ENCODE data around the gene SNX19. TPM values are rescaled to one million over a fixed set of nuclear protein-coding genes. Genes with fewer than 3 reads are reported as not detected.

The SNX19 gene
- total and polyA plus RNA-seq, 2 of the 4 experiments (the other 2 are of a cell fraction): 35.9 to 113 TPM

DNA sequence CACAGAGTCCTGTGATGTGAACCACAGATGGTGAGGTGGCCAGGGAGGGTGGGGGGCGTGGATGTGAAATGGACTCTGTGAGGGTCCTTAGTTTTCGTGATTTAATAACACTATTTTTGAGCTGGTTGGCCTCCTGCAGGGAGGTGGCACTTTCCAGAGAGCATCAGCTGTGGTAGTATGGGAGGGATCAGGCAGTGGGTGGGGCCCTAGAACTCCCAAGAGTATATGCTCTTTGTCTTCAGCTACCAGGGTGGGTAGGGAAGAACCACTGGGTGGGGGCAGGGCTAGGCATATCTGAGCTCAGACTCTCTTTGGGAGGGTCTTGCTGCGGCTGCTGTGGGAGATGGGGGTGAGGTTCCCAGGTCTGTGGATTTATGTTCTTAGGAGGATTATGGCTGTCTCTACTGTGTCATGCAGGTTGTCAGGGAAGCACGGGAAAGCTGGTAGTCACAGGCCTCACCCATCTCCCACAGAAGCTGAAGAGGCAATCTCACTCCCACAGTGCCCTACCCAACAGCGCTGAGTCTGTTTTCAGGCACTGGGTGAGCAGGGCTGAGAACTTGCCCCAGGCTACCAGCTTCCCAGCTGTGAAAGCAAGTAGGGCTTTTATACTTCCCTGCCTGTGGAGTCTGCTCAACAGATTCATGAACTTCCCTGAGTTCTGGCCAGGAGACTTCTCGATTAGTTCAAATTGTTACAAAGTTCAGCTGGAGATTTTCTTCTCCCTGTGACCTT lies 47.9 kb upstream of the SNX19 start:
- POLR2A ChIA-PET (ENCODE audit: unreplicated experiment): no interaction called here
- Histone ChIP-seq H2BK20ac (ENCODE audit: low read depth, low read length) (no peak overlapping the region), H4K91ac (ENCODE audit: insufficient read depth, low read depth, low read length) (no peak overlapping the region), H2BK5ac (ENCODE audit: low read depth, low read length, poor library complexity, severe bottlenecking) (no peak overlapping the region), H4K20me1 (ENCODE audit: insufficient read depth, low read length) (no peaks in the 10 kb centered on the region), H3K18ac (ENCODE audit: low read depth, low read length) (no peak overlapping the region), H2AK5ac (ENCODE audit: low read depth, low read length) (no peak overlapping the region), H3K23ac (ENCODE audit: low read depth, low read length) (no peak overlapping the region), H3K79me1 (ENCODE audit: low read depth in 1 of 2, low read length in 2 of 2) (no peaks in the 10 kb centered on the region), H2BK120ac (ENCODE audit: low read depth, low read length) (no peak overlapping the region), H2AFZ (replicated peaks; ENCODE audit: low read length, poor library complexity) (no peak overlapping the region), H4K5ac (ENCODE audit: low read depth, low read length) (no peak overlapping the region), H3K4me3 (ENCODE audit: insufficient read depth, low read depth, low read length) (no peak overlapping the region), H3K4ac (ENCODE audit: low read depth, low read length) (no peak overlapping the region), H3K9me1 (ENCODE audit: insufficient read depth, low read length) (no peaks in the 10 kb centered on the region), H3K27ac (ENCODE audit: insufficient read depth, low read length) (no peak overlapping the region), H3K4me1 (ENCODE audit: control insufficient read depth, insufficient read depth, low read length) (no peaks in the 10 kb centered on the region), H3K4me2 (ENCODE audit: low read depth, low read length) (no peak overlapping the region), H3K36me3 (ENCODE audit: control insufficient read depth, insufficient read depth, low read length) (no peaks in the 10 kb centered on the region), H2AK9ac (replicated peaks; ENCODE audit: low read depth, low read length, poor library complexity) (no peak overlapping the region), H3K14ac (replicated peaks; ENCODE audit: low read depth, low read length) (no peak overlapping the region), H3K56ac (ENCODE audit: extremely low read depth, insufficient read depth, low read length) (no peak overlapping the region), H4K8ac (ENCODE audit: low read depth in 2 of 2, low read length in 2 of 2) (no peak overlapping the region), H3K9ac (ENCODE audit: low read depth, low read length) (no peak overlapping the region), H3K9me3 (ENCODE audit: control insufficient read depth, insufficient read depth, low read length) (peaks cover 3% of the 10 kb centered on the region; the same call in 1 of the 2 replicates), H3K27me3 (ENCODE audit: control insufficient read depth, insufficient read depth, low read length) (peaks cover 2% of the 10 kb centered on the region), H2BK15ac (ENCODE audit: low read depth, low read length) (no peak overlapping the region)
- DNase-seq (no peak), ATAC-seq (ENCODE audit: low read depth) (no peak)
- dilution Hi-C loops (cut with HindIII; ENCODE audit: low sequenced_read_pairs, unreplicated experiment): no loop called here
- in situ Hi-C loops (cut with MboI; ENCODE audit: low sequenced_read_pairs): no loop called here
- intact Hi-C loops (cut with micrococcal nuclease): no loop called here
- 82% methylated on average over 3 of the region's 6 CpGs; no CpG with 5 or more reads in 1 of the 2 experiments for WGBS, 2 experiments (ENCODE audit: extremely low coverage in 2 of 2, insufficient read length in 1 of 2)
- CTCF ChIA-PET: no interaction called here
- TF ChIP-seq RAD21 (IDR thresholded peaks at IDR 0.05; ENCODE audit: low read length) (no peak), RCOR1 (IDR thresholded peaks at IDR 0.05; ENCODE audit: insufficient replicate concordance, low read length) (no peak), CEBPB (IDR thresholded peaks at IDR 0.05; ENCODE audit: low read depth, low read length) (no peak), FOS (IDR thresholded peaks at IDR 0.05; ENCODE audit: low read depth, low read length) (no peak), USF2 (IDR thresholded peaks at IDR 0.05; ENCODE audit: low read depth, low read length) (no peak), NFE2L2 (IDR thresholded peaks at IDR 0.05; ENCODE audit: low read depth, low read length) (no peak), RFX5 (IDR thresholded peaks at IDR 0.05; ENCODE audit: low read depth, low read length) (no peak), POLR2A (IDR thresholded peaks at IDR 0.05; ENCODE audit: low read depth, low read length) (no peak), BHLHE40 (IDR thresholded peaks at IDR 0.05; ENCODE audit: low read depth, low read length) (no peak), MAZ (IDR thresholded peaks at IDR 0.05; ENCODE audit: borderline replicate concordance, low read depth, low read length) (no peak), MXI1 (IDR thresholded peaks at IDR 0.05; ENCODE audit: borderline replicate concordance, low read depth, low read length) (no peak), MAFK (IDR thresholded peaks at IDR 0.05; ENCODE audit: low read depth, low read length) (no peak)
- TF ChIP-seq, protein P1, sequence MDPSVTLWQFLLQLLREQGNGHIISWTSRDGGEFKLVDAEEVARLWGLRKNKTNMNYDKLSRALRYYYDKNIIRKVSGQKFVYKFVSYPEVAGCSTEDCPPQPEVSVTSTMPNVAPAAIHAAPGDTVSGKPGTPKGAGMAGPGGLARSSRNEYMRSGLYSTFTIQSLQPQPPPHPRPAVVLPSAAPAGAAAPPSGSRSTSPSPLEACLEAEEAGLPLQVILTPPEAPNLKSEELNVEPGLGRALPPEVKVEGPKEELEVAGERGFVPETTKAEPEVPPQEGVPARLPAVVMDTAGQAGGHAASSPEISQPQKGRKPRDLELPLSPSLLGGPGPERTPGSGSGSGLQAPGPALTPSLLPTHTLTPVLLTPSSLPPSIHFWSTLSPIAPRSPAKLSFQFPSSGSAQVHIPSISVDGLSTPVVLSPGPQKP (IDR thresholded peaks at IDR 0.05; ENCODE audit: borderline replicate concordance, low read depth, low read length): no peak
- TF ChIP-seq, protein P2, sequence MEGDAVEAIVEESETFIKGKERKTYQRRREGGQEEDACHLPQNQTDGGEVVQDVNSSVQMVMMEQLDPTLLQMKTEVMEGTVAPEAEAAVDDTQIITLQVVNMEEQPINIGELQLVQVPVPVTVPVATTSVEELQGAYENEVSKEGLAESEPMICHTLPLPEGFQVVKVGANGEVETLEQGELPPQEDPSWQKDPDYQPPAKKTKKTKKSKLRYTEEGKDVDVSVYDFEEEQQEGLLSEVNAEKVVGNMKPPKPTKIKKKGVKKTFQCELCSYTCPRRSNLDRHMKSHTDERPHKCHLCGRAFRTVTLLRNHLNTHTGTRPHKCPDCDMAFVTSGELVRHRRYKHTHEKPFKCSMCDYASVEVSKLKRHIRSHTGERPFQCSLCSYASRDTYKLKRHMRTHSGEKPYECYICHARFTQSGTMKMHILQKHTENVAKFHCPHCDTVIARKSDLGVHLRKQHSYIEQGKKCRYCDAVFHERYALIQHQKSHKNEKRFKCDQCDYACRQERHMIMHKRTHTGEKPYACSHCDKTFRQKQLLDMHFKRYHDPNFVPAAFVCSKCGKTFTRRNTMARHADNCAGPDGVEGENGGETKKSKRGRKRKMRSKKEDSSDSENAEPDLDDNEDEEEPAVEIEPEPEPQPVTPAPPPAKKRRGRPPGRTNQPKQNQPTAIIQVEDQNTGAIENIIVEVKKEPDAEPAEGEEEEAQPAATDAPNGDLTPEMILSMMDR (conservative IDR thresholded peaks at IDR 0.05; ENCODE audit: low read depth, low read length): no peak
- no TSS peak for BruUV-seq (replicated peaks)
